H1 (cell line): ENCODE measurements around the gene LCN6. TPM values are rescaled to one million over a fixed set of nuclear protein-coding genes. Genes with fewer than 3 reads are reported as not detected.

ENCODE experiments used
- BCL11A ChIP-seq, 2 experiments: IDR thresholded peaks; one replicate each; pipeline ENCODE4 v1.6.1; 2011; ENCODE audit warnings: low read depth in 2 of 2, low read length in 2 of 2, mild to moderate bottlenecking in 2 of 2
- CHD2 ChIP-seq: IDR thresholded peaks from 2 replicates; pipeline ENCODE4 v1.6.1; 2012; ENCODE audit warnings: low read length, improper control_type of control experiment
- polyA plus RNA-seq, 7 experiments: library from polyadenylated mRNA; depleted of rRNA in 3 of 7; stranded (reverse) in 5 of 7; unstranded in 2 of 7; fragments of >200 nt in 5 of 7; fragments of 200-250 nt in 2 of 7; gene quantifications; 1 replicate in 5 of 7; 2 replicates in 1 of 7; 4 replicates in 1 of 7; pipeline versions ENCODE4 v1.2.1 to v1.2.3, GENCODE V29; 2011 to 2013; ENCODE audit warnings: missing spikeins in 2 of 7, mixed read lengths in 2 of 7
- total RNA-seq: library from RNA; stranded (reverse); fragmentation: NEBNext Ultra II Directional; extraction: Animal tissue kit (Norgen Biotek cat#: 25700); gene quantifications from 2 replicates; pipeline ENCODE4 v1.2.1, GENCODE V29; 2021

Gene LCN6
- total and polyA plus RNA-seq, 2 of the 8 experiments (the other 6 are each of a cell fraction or from before 2014, with no cell fraction given): not detected

GRCh38 chr9:136714096-136714892, 34.0 kb downstream of the LCN6 start (continued):
- no peak for TF ChIP-seq CHD2
- TF ChIP-seq BCL11A (IDR thresholded peaks at IDR 0.05; ENCODE audit: low read depth in 2 of 2, low read length in 2 of 2): no peak
